HG02840 (cell line): ENCODE results near the gene ARPC2.
A peak's percentile ranks its signal among the peaks of the same experiment; 100 is the strongest.

Experiments
- ATAC-seq: cut with Tn5 transposase; IDR thresholded peaks from one replicate; pipeline ENCODE4 v1.9.1; 2021; ENCODE audit warnings: mild to moderate bottlenecking, moderate library complexity, moderate number of reproducible peaks; ENCODE audit not compliant: unreplicated experiment, low FRiP score

Gene ARPC2

GRCh38 chr2:218216336-218216673 is 684 bp upstream of the ARPC2 start:
- no peak for ATAC-seq

GRCh38 chr2:218217360-218218267 is 625 bp downstream of the ARPC2 start:
- ATAC-seq = no peak

- peak; percentile 55 for ATAC-seq
Measured at GRCh38 chr2:218218268-218219185, 1.5 kb downstream of the ARPC2 start.

- no peak for ATAC-seq
Measured at GRCh38 chr2:218219934-218220333, 2.9 kb downstream of the ARPC2 start.

- no peak for ATAC-seq
Measured at GRCh38 chr2:218221000-218221399, 4.0 kb downstream of the ARPC2 start.

- no peak for ATAC-seq
Measured at GRCh38 chr2:218223046-218223445, 6.1 kb downstream of the ARPC2 start.

GRCh38 chr2:218224186-218224585 is 7.2 kb downstream of the ARPC2 start:
- no peak for ATAC-seq

- ATAC-seq = no peak
Measured at GRCh38 chr2:218226903-218227302, 9.9 kb downstream of the ARPC2 start.

GRCh38 chr2:218228366-218229090 is 11.5 kb downstream of the ARPC2 start:
- ATAC-seq = no peak

GRCh38 chr2:218229239-218229638 is 12.2 kb downstream of the ARPC2 start:
- ATAC-seq = peak; percentile 77

GRCh38 chr2:218229851-218230250 is 12.9 kb downstream of the ARPC2 start:
- ATAC-seq = no peak

- ATAC-seq = peak; percentile 42
Measured at GRCh38 chr2:218230882-218231281, 13.9 kb downstream of the ARPC2 start.

- ATAC-seq = no peak
Measured at GRCh38 chr2:218233543-218233942, 16.6 kb downstream of the ARPC2 start.

- no peak for ATAC-seq
Measured at GRCh38 chr2:218234521-218234920, 17.5 kb downstream of the ARPC2 start.

- no peak for ATAC-seq
Measured at GRCh38 chr2:218235017-218235416, 18.0 kb downstream of the ARPC2 start.

- no peak for ATAC-seq
Measured at GRCh38 chr2:218236829-218237228, 19.8 kb downstream of the ARPC2 start.

GRCh38 chr2:218238887-218239286 is 21.9 kb downstream of the ARPC2 start:
- ATAC-seq = no peak

GRCh38 chr2:218244204-218244603 is 27.2 kb downstream of the ARPC2 start:
- no peak for ATAC-seq

- ATAC-seq = no peak
Measured at GRCh38 chr2:218244665-218245064, 27.7 kb downstream of the ARPC2 start.

- no peak for ATAC-seq
Measured at GRCh38 chr2:218245214-218245613, 28.2 kb downstream of the ARPC2 start.

GRCh38 chr2:218249691-218250090 is 32.7 kb downstream of the ARPC2 start:
- ATAC-seq = no peak
